ENCODE data around the gene CANT1. TPM values are rescaled to one million over a fixed set of nuclear protein-coding genes. Genes with fewer than 3 reads are reported as not detected.

Gene CANT1
- total RNA-seq (2014; rRNA removed; shearing (Covaris generic)): 68.9 and 106 TPM in 2 replicates

GRCh38 chr17:79009397-79010303 lies at the start of gene CANT1:
TSS of gene CANT1 (minus strand) at chr17:79009764. CDS start at chr17:78997622, 12,142 bp downstream.
- peaks cover 22% of the 10 kb centered on the region for H3K4me1 ChIP-seq (replicated peaks)

GRCh38 chr17:79057737-79058385 lies 48.3 kb upstream of the CANT1 start:
- DNase-seq (ENCODE audit: low read depth in 1 of 2, low spot score in 2 of 2): no peak
- Histone ChIP-seq H3K4me3 (no peak overlapping the region), H3K27me3 (replicated peaks) (peaks cover 5% of the 10 kb centered on the region), H3K27ac (no peak overlapping the region), H3K36me3 (no peaks in the 10 kb centered on the region), H3K9me3 (replicated peaks) (peaks cover 2% of the 10 kb centered on the region; the same call in 1 of the 2 replicates), H3K4me1 (replicated peaks) (no peaks in the 10 kb centered on the region)

More at GRCh38 chr17:79009397-79010303, at the start of gene CANT1:
- Histone ChIP-seq H3K27ac (peak within 1 kb of the TSS; percentile 81), H3K27me3 (replicated peaks) (no peaks in the 10 kb centered on the region), H3K4me3 (peak within 1 kb of the TSS; percentile 99), H3K9me3 (replicated peaks) (no peaks in the 10 kb centered on the region), H3K36me3 (peaks cover 30% of the 10 kb centered on the region)
- peak; percentile 88 to 91 for DNase-seq (ENCODE audit: low read depth in 1 of 2, low spot score in 2 of 2)

GRCh38 chr17:79055197-79055596 lies 45.6 kb upstream of the CANT1 start:
- no peak overlapping the region for H3K4me3 ChIP-seq
- peaks cover 8% of the 10 kb centered on the region for H3K27me3 ChIP-seq (replicated peaks)
- DNase-seq (ENCODE audit: low read depth in 1 of 2, low spot score in 2 of 2): no peak
- peaks cover 2% of the 10 kb centered on the region; the same call in 1 of the 2 replicates for H3K9me3 ChIP-seq (replicated peaks)
- no peaks in the 10 kb centered on the region for H3K4me1 ChIP-seq (replicated peaks)
- H3K36me3 ChIP-seq: no peaks in the 10 kb centered on the region
- H3K27ac ChIP-seq: no peak overlapping the region

- H3K4me1 ChIP-seq (replicated peaks): no peaks in the 10 kb centered on the region
- no peak overlapping the region for H3K4me3 ChIP-seq
- no peak for DNase-seq (ENCODE audit: low read depth in 1 of 2, low spot score in 2 of 2)
- H3K27ac ChIP-seq: no peak overlapping the region
- peaks cover 6% of the 10 kb centered on the region for H3K27me3 ChIP-seq (replicated peaks)
- H3K9me3 ChIP-seq (replicated peaks): peaks cover 2% of the 10 kb centered on the region; the same call in 1 of the 2 replicates
- H3K36me3 ChIP-seq: no peaks in the 10 kb centered on the region
Observed at GRCh38 chr17:79054200-79054960, 44.8 kb upstream of the CANT1 start.

- Histone ChIP-seq H3K9me3 (replicated peaks) (peaks cover 2% of the 10 kb centered on the region; the same call in 1 of the 2 replicates), H3K27me3 (replicated peaks) (peaks cover 6% of the 10 kb centered on the region), H3K27ac (no peak overlapping the region), H3K4me3 (no peak overlapping the region), H3K36me3 (no peaks in the 10 kb centered on the region), H3K4me1 (replicated peaks) (no peaks in the 10 kb centered on the region)
- no peak for DNase-seq (ENCODE audit: low read depth in 1 of 2, low spot score in 2 of 2)
Observed at GRCh38 chr17:79053251-79053925, 43.8 kb upstream of the CANT1 start.

GRCh38 chr17:79052131-79052530 lies 42.6 kb upstream of the CANT1 start:
- H3K4me1 ChIP-seq (replicated peaks): no peaks in the 10 kb centered on the region
- H3K27ac ChIP-seq: no peak overlapping the region
- no peak for DNase-seq (ENCODE audit: low read depth in 1 of 2, low spot score in 2 of 2)
- no peak overlapping the region for H3K4me3 ChIP-seq
- peaks cover 2% of the 10 kb centered on the region; the same call in 1 of the 2 replicates for H3K9me3 ChIP-seq (replicated peaks)
- no peaks in the 10 kb centered on the region for H3K36me3 ChIP-seq
- H3K27me3 ChIP-seq (replicated peaks): peaks cover 6% of the 10 kb centered on the region

- Histone ChIP-seq H3K4me1 (replicated peaks) (no peaks in the 10 kb centered on the region), H3K9me3 (replicated peaks) (peaks cover 2% of the 10 kb centered on the region; the same call in 1 of the 2 replicates), H3K4me3 (no peak overlapping the region), H3K27ac (no peak overlapping the region), H3K27me3 (replicated peaks) (peaks cover 6% of the 10 kb centered on the region), H3K36me3 (no peaks in the 10 kb centered on the region)
- no peak for DNase-seq (ENCODE audit: low read depth in 1 of 2, low spot score in 2 of 2)
Observed at GRCh38 chr17:79051306-79051705, 41.7 kb upstream of the CANT1 start.

- no peaks in the 10 kb centered on the region for H3K36me3 ChIP-seq
- H3K27ac ChIP-seq: no peak overlapping the region
- H3K9me3 ChIP-seq (replicated peaks): peaks cover 2% of the 10 kb centered on the region; the same call in 1 of the 2 replicates
- H3K4me1 ChIP-seq (replicated peaks): no peaks in the 10 kb centered on the region
- no peak overlapping the region for H3K4me3 ChIP-seq
- DNase-seq (ENCODE audit: low read depth in 1 of 2, low spot score in 2 of 2): no peak
- H3K27me3 ChIP-seq (replicated peaks): peaks cover 6% of the 10 kb centered on the region
Observed at GRCh38 chr17:79050551-79050950, 41.0 kb upstream of the CANT1 start.

- H3K27ac ChIP-seq: no peak overlapping the region
Observed at GRCh38 chr17:79049821-79050220, 40.3 kb upstream of the CANT1 start.

GRCh38 chr17:79048826-79049755 lies 39.5 kb upstream of the CANT1 start:
- H3K4me1 ChIP-seq (replicated peaks): no peaks in the 10 kb centered on the region
- no peak overlapping the region for H3K4me3 ChIP-seq
- H3K27me3 ChIP-seq (replicated peaks): peaks cover 9% of the 10 kb centered on the region
- peaks cover 2% of the 10 kb centered on the region; the same call in 1 of the 2 replicates for H3K9me3 ChIP-seq (replicated peaks)
- no peak for DNase-seq (ENCODE audit: low read depth in 1 of 2, low spot score in 2 of 2)
- no peaks in the 10 kb centered on the region for H3K36me3 ChIP-seq
- H3K27ac ChIP-seq: no peak overlapping the region

More at GRCh38 chr17:79049821-79050220, 40.3 kb upstream of the CANT1 start:
- Histone ChIP-seq H3K9me3 (replicated peaks) (peaks cover 2% of the 10 kb centered on the region; the same call in 1 of the 2 replicates), H3K4me3 (no peak overlapping the region), H3K36me3 (no peaks in the 10 kb centered on the region), H3K27me3 (replicated peaks) (peaks cover 6% of the 10 kb centered on the region), H3K4me1 (replicated peaks) (no peaks in the 10 kb centered on the region)
- DNase-seq (ENCODE audit: low read depth in 1 of 2, low spot score in 2 of 2): no peak

GRCh38 chr17:79047923-79048825 lies 38.6 kb upstream of the CANT1 start:
- no peaks in the 10 kb centered on the region for H3K4me1 ChIP-seq (replicated peaks)
- H3K4me3 ChIP-seq: no peak overlapping the region
- H3K9me3 ChIP-seq (replicated peaks): no peaks in the 10 kb centered on the region; the same call in 1 of the 2 replicates
- no peak for DNase-seq (ENCODE audit: low read depth in 1 of 2, low spot score in 2 of 2)
- no peak overlapping the region for H3K27ac ChIP-seq
- H3K27me3 ChIP-seq (replicated peaks): peaks cover 9% of the 10 kb centered on the region
- no peaks in the 10 kb centered on the region for H3K36me3 ChIP-seq
